Suprapubic skin (tissue), 4 donors: Measurements from ENCODE around the gene SPCS1.

Experiments used
- EP300 ChIP-seq: sonication (generic); formaldehyde crosslinking; IDR thresholded peaks from one replicate; pipeline ENCODE4 v1.6.1; 2017; ENCODE audit warnings: antibody characterized with exemption
- POLR2A ChIP-seq, 2 donors: fragments of 450-650 bp; IDR thresholded peaks; one replicate each; pipeline ENCODE4 v1.6.1; 2017; ENCODE audit warnings: antibody characterized with exemption in 2 of 2, mild to moderate bottlenecking in 2 of 2, moderate library complexity in 2 of 2
- POLR2AphosphoS5 ChIP-seq, 3 donors: sonication (generic); formaldehyde crosslinking; IDR thresholded peaks; one replicate each; pipeline ENCODE4 v1.6.1; 2017; ENCODE audit warnings: antibody characterized with exemption in 3 of 3
- TF ChIP-seq, protein P1 (sequence below), 2 donors: fragments of 200-600 bp in 1 of 2; fragments of 450-650 bp in 1 of 2; sonication (generic) in 1 of 2; IDR thresholded peaks; one replicate each; pipeline ENCODE4 v1.5.1; 2016 to 2019; ENCODE audit warnings: antibody characterized with exemption in 2 of 2, mild to moderate bottlenecking in 1 of 2, moderate library complexity in 1 of 2

DNA sequence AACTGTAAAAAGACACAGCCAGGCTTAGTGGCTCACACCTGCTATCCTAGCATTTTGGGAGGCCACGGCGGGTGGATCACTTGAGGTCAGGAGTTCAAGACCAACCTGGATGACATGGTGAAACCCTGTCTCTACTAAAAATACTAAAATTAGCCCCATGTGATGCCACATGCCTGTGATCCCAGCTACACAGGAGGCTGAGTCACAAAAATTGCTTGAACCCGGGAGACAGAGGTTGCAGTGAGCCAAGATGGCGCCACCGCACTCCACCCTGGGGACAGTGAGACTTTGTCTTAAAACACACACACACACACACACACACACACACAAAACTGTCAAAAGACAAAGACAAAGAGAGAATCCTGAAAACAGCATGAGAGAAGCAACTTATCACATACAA, 18.0 kb downstream of the SPCS1 start:
- TF ChIP-seq, protein P1, sequence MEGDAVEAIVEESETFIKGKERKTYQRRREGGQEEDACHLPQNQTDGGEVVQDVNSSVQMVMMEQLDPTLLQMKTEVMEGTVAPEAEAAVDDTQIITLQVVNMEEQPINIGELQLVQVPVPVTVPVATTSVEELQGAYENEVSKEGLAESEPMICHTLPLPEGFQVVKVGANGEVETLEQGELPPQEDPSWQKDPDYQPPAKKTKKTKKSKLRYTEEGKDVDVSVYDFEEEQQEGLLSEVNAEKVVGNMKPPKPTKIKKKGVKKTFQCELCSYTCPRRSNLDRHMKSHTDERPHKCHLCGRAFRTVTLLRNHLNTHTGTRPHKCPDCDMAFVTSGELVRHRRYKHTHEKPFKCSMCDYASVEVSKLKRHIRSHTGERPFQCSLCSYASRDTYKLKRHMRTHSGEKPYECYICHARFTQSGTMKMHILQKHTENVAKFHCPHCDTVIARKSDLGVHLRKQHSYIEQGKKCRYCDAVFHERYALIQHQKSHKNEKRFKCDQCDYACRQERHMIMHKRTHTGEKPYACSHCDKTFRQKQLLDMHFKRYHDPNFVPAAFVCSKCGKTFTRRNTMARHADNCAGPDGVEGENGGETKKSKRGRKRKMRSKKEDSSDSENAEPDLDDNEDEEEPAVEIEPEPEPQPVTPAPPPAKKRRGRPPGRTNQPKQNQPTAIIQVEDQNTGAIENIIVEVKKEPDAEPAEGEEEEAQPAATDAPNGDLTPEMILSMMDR (IDR thresholded peaks at IDR 0.05), result no peak
- TF ChIP-seq POLR2AphosphoS5 (IDR thresholded peaks at IDR 0.05), result no peak
- TF ChIP-seq POLR2A (IDR thresholded peaks at IDR 0.05), result no peak
- TF ChIP-seq EP300, result no peak
